ENCODE measurements around the gene TMEM266.

TMEM266 gene

DNA sequence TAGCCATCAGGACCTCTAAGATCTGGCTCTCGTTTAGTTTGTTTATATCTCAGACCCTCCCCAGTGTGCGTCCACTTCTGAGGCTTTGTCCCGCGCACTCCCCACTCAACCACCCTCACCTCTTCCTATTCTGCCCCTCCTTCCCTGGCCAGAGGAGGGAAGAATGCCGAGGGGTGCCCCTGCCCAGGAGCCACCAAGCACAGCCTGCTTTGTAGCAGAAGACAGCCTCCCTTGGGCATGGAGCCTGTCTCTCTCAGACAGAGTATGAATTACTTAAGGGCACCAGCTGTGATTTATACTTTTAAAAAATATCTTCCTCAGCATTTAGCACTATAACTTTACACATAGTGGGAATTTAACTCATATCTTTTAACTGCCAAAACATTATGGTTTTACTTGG lies 6.0 kb downstream of the TMEM266 start (continued):
- no peak for TF ChIP-seq ZFP41 (tag by site-specific recombination; IDR thresholded peaks at IDR 0.05; ENCODE audit: borderline replicate concordance)

DNA sequence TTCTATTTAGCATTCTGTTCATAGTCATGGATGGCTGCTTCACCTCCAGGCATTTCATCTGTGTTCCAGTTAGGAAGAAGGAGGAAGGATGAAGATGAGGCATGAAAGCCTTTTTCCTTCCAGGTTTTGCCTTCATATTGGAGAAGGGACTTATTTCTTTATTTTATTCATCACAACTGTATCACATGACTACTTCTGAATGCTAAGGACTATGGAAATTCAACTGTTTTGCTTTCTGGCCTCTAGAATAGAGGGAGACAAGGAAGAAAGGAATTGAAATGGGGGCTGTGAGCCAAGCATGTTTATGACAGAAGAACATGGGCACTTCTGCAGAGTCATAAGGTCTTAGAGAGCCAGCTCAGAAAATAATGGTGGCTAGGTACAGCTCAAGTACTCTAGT lies 10.4 kb downstream of the TMEM266 start:
- Histone ChIP-seq H3K27ac (ENCODE audit: extremely low read depth, low read depth, low read length) (no peak overlapping the region), H3K4me3 (ENCODE audit: low read depth, low read length) (no peak overlapping the region), H3K4me1 (ENCODE audit: control insufficient read depth, insufficient read depth, low read length) (no peaks in the 10 kb centered on the region), H3K9me3 (ENCODE audit: control insufficient read depth, insufficient read depth, low read depth, low read length) (no peaks in the 10 kb centered on the region), H3K36me3 (ENCODE audit: control insufficient read depth in 2 of 2, insufficient read depth in 1 of 2, low read length in 2 of 2) (no peaks in the 10 kb centered on the region)
- ChIA-PET CTCF (no interaction called here), POLR2A (interaction anchor here (0.7 kb wide), 1 partner anchor 13 kb away, joined by 3 read pairs; no protein-coding TSS in a partner anchor)
- TF ChIP-seq, protein P1, sequence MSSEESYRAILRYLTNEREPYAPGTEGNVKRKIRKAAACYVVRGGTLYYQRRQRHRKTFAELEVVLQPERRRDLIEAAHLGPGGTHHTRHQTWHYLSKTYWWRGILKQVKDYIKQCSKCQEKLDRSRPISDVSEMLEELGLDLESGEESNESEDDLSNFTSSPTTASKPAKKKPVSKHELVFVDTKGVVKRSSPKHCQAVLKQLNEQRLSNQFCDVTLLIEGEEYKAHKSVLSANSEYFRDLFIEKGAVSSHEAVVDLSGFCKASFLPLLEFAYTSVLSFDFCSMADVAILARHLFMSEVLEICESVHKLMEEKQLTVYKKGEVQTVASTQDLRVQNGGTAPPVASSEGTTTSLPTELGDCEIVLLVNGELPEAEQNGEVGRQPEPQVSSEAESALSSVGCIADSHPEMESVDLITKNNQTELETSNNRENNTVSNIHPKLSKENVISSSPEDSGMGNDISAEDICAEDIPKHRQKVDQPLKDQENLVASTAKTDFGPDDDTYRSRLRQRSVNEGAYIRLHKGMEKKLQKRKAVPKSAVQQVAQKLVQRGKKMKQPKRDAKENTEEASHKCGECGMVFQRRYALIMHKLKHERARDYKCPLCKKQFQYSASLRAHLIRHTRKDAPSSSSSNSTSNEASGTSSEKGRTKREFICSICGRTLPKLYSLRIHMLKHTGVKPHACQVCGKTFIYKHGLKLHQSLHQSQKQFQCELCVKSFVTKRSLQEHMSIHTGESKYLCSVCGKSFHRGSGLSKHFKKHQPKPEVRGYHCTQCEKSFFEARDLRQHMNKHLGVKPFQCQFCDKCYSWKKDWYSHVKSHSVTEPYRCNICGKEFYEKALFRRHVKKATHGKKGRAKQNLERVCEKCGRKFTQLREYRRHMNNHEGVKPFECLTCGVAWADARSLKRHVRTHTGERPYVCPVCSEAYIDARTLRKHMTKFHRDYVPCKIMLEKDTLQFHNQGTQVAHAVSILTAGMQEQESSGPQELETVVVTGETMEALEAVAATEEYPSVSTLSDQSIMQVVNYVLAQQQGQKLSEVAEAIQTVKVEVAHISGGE (tag by site-specific recombination; conservative IDR thresholded peaks at IDR 0.05; ENCODE audit: low read depth) = no peak
- TF ChIP-seq, protein P2, sequence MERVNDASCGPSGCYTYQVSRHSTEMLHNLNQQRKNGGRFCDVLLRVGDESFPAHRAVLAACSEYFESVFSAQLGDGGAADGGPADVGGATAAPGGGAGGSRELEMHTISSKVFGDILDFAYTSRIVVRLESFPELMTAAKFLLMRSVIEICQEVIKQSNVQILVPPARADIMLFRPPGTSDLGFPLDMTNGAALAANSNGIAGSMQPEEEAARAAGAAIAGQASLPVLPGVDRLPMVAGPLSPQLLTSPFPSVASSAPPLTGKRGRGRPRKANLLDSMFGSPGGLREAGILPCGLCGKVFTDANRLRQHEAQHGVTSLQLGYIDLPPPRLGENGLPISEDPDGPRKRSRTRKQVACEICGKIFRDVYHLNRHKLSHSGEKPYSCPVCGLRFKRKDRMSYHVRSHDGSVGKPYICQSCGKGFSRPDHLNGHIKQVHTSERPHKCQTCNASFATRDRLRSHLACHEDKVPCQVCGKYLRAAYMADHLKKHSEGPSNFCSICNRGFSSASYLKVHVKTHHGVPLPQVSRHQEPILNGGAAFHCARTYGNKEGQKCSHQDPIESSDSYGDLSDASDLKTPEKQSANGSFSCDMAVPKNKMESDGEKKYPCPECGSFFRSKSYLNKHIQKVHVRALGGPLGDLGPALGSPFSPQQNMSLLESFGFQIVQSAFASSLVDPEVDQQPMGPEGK (tag by site-specific recombination; IDR thresholded peaks at IDR 0.05) = no peak
- TF ChIP-seq ZNF654 (tag by site-specific recombination; IDR thresholded peaks at IDR 0.05; ENCODE audit: low read depth) = no peak
- no peak for TF ChIP-seq ZNF24 (tag by site-specific recombination; IDR thresholded peaks at IDR 0.05)
- TF ChIP-seq ZFP3 (tag by site-specific recombination; IDR thresholded peaks at IDR 0.05; ENCODE audit: low read depth) = no peak
- TF ChIP-seq, protein P3, sequence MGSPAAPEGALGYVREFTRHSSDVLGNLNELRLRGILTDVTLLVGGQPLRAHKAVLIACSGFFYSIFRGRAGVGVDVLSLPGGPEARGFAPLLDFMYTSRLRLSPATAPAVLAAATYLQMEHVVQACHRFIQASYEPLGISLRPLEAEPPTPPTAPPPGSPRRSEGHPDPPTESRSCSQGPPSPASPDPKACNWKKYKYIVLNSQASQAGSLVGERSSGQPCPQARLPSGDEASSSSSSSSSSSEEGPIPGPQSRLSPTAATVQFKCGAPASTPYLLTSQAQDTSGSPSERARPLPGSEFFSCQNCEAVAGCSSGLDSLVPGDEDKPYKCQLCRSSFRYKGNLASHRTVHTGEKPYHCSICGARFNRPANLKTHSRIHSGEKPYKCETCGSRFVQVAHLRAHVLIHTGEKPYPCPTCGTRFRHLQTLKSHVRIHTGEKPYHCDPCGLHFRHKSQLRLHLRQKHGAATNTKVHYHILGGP (tag by site-specific recombination; IDR thresholded peaks at IDR 0.05) = no peak
- TF ChIP-seq, protein P4, sequence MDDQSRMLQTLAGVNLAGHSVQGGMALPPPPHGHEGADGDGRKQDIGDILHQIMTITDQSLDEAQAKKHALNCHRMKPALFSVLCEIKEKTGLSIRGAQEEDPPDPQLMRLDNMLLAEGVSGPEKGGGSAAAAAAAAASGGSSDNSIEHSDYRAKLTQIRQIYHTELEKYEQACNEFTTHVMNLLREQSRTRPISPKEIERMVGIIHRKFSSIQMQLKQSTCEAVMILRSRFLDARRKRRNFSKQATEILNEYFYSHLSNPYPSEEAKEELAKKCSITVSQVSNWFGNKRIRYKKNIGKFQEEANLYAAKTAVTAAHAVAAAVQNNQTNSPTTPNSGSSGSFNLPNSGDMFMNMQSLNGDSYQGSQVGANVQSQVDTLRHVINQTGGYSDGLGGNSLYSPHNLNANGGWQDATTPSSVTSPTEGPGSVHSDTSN (CRISPR knock-in tag; IDR thresholded peaks at IDR 0.05) = no peak
- TF ChIP-seq ZNF561 (tag by site-specific recombination; IDR thresholded peaks at IDR 0.05; ENCODE audit: borderline replicate concordance) = no peak
- TF ChIP-seq ZNF514 (tag by site-specific recombination; IDR thresholded peaks at IDR 0.05) = no peak
- TF ChIP-seq, protein P5, sequence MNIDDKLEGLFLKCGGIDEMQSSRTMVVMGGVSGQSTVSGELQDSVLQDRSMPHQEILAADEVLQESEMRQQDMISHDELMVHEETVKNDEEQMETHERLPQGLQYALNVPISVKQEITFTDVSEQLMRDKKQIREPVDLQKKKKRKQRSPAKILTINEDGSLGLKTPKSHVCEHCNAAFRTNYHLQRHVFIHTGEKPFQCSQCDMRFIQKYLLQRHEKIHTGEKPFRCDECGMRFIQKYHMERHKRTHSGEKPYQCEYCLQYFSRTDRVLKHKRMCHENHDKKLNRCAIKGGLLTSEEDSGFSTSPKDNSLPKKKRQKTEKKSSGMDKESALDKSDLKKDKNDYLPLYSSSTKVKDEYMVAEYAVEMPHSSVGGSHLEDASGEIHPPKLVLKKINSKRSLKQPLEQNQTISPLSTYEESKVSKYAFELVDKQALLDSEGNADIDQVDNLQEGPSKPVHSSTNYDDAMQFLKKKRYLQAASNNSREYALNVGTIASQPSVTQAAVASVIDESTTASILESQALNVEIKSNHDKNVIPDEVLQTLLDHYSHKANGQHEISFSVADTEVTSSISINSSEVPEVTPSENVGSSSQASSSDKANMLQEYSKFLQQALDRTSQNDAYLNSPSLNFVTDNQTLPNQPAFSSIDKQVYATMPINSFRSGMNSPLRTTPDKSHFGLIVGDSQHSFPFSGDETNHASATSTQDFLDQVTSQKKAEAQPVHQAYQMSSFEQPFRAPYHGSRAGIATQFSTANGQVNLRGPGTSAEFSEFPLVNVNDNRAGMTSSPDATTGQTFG (tag by site-specific recombination; IDR thresholded peaks at IDR 0.05; ENCODE audit: borderline replicate concordance) = no peak
- no peak for TF ChIP-seq ZSCAN30 (tag by site-specific recombination; IDR thresholded peaks at IDR 0.05)
- TF ChIP-seq SCRT2 (tag by site-specific recombination; IDR thresholded peaks at IDR 0.05) = no peak
- no peak for TF ChIP-seq ZNF121 (tag by site-specific recombination; IDR thresholded peaks at IDR 0.05)
- TF ChIP-seq ZNF600 (tag by site-specific recombination; IDR thresholded peaks at IDR 0.05) = no peak
- no peak for TF ChIP-seq SETDB1 (IDR thresholded peaks at IDR 0.05; ENCODE audit: insufficient read length, low read length)
